Mammary epithelial cell (primary cell): Measurements from ENCODE around the gene PDZD4.

Experiments
- EZH2 ChIP-seq: IDR thresholded peaks from 2 replicates; pipeline ENCODE4 v1.6.1; 2012; ENCODE audit warnings: low read length, inconsistent platforms, borderline replicate concordance
- TF ChIP-seq, protein P1 (sequence below), 2 donors: IDR thresholded peaks in 1 of 2; conservative IDR thresholded peaks in 1 of 2; 2 replicates each; pipeline ENCODE4 v1.5.1; 2011 to 2012; ENCODE audit warnings: inconsistent platforms in 2 of 2, low read length in 2 of 2, mild to moderate bottlenecking in 2 of 2, control low read depth in 1 of 2, low read depth in 1 of 2; ENCODE audit not compliant: insufficient read depth in 1 of 2; ENCODE audit errors: extremely low read depth in 1 of 2

DNA sequence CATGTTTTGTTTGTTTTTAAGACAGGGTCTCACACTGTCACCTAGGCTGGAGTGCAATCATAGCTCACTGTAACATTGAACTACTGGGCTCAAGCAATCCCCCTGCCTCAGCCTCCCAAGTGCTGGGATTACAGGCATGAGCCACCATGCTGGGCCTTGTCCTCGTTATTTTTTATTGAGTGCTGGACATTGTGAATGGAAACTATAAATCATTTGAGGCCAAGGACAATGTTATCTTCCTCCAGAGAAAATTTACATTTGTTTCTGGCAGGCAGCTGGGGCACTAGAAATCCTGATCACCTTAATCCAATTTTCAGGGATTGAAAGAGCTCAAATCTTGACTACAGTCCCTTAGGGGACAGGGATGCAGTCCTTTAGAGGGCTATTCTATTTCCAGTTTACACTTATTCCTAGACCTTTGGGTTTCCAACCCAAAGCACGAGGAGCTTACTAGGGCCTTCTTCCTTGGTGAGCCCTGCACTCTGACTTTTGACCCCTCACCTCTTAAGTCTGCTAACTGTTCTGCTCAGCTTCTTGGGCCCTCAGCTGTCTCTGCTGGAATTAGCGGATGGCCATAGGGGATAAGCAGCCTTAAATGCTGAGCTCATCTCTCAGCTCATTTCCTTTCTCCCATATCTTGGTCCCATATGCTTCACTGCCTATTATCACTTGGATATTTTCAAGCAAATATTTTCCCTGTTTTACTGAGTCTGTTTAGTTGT, 23.0 kb upstream of the PDZD4 start:
- TF ChIP-seq, protein P1, sequence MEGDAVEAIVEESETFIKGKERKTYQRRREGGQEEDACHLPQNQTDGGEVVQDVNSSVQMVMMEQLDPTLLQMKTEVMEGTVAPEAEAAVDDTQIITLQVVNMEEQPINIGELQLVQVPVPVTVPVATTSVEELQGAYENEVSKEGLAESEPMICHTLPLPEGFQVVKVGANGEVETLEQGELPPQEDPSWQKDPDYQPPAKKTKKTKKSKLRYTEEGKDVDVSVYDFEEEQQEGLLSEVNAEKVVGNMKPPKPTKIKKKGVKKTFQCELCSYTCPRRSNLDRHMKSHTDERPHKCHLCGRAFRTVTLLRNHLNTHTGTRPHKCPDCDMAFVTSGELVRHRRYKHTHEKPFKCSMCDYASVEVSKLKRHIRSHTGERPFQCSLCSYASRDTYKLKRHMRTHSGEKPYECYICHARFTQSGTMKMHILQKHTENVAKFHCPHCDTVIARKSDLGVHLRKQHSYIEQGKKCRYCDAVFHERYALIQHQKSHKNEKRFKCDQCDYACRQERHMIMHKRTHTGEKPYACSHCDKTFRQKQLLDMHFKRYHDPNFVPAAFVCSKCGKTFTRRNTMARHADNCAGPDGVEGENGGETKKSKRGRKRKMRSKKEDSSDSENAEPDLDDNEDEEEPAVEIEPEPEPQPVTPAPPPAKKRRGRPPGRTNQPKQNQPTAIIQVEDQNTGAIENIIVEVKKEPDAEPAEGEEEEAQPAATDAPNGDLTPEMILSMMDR (conservative IDR thresholded peaks at IDR 0.05 in 1 of 2, IDR thresholded peaks at IDR 0.05 in 1 of 2; ENCODE audit: extremely low read depth in 1 of 2, insufficient read depth in 1 of 2, low read depth in 1 of 2, low read length in 2 of 2) = no peak
- no peak for TF ChIP-seq EZH2
